Duodenal mucosa (tissue), 2 donors: Measurements from ENCODE around the gene CST3.

Experiments used
- H3K27ac ChIP-seq: one replicate; pipeline ENCODE4 v1.7.0; 2013; ENCODE audit warnings: low read depth, low read length
- H3K27me3 ChIP-seq, 2 donors: one replicate each; pipeline ENCODE4 v1.7.0; 2013; ENCODE audit warnings: low read length in 2 of 2, control low read depth in 1 of 2; ENCODE audit not compliant: insufficient read depth in 2 of 2, control insufficient read depth in 1 of 2
- H3K36me3 ChIP-seq, 2 donors: one replicate each; pipeline ENCODE4 v1.7.0; 2013; ENCODE audit warnings: low read length in 2 of 2, control low read depth in 1 of 2; ENCODE audit not compliant: insufficient read depth in 2 of 2, control insufficient read depth in 1 of 2
- H3K4me1 ChIP-seq, 2 donors: one replicate each; pipeline ENCODE4 v1.7.0; 2013; ENCODE audit warnings: low read length in 2 of 2, control low read depth in 1 of 2; ENCODE audit not compliant: insufficient read depth in 2 of 2, control insufficient read depth in 1 of 2
- H3K4me3 ChIP-seq, 2 donors: one replicate each; pipeline ENCODE4 v1.7.0; 2013; ENCODE audit warnings: low read length in 2 of 2, low read depth in 1 of 2
- H3K9ac ChIP-seq, 2 donors: one replicate each; pipeline ENCODE4 v1.7.0; 2013; ENCODE audit warnings: low read length in 2 of 2, low read depth in 1 of 2
- H3K9me3 ChIP-seq, 2 donors: one replicate each; pipeline ENCODE4 v1.7.0; 2013; ENCODE audit warnings: low read length in 2 of 2, control low read depth in 1 of 2; ENCODE audit not compliant: control insufficient read depth in 1 of 2

Gene CST3

GRCh38 chr20:23629542-23630391 is 8.0 kb downstream of the CST3 start:
- no peak overlapping the region for H3K9ac ChIP-seq
- no peak overlapping the region for H3K4me3 ChIP-seq
- H3K27me3 ChIP-seq: no peaks in the 10 kb centered on the region
- H3K4me1 ChIP-seq: peaks cover 16 to 32% of the 10 kb centered on the region in 2 donors
- no peak overlapping the region for H3K27ac ChIP-seq
- H3K36me3 ChIP-seq: peaks cover 0 to 28% of the 10 kb centered on the region in 2 donors
- no peaks in the 10 kb centered on the region for H3K9me3 ChIP-seq

DNA sequence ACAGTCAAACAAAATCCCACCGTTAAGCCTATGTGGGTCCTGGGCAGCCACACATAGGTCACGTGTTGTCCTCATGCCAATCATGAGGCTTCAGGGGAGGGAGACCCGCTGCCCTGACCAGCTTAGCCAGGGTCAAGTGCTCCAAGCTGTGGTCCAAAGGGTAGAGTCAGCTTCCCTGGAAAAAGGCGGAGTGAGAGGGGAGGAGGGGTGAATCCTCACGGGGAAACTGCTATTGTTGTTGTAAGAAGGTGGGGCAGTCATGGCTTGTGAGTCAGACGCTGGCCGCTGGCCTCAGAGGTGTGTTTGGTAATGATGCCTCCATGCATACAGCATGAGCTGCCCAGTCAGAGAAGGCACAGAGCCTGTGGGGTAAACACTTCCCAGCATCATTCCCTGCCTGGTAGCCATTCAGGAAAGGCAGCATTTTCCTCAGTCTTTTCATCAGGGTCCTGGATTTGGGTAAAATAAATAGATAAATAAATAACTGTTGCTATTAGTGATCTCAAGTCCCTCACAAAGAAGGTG is 8.7 kb downstream of the CST3 start:
- no peak overlapping the region for H3K9ac ChIP-seq
- no peak overlapping the region for H3K4me3 ChIP-seq
- peaks cover 0 to 22% of the 10 kb centered on the region in 2 donors for H3K36me3 ChIP-seq
- peaks cover 13 to 26% of the 10 kb centered on the region in 2 donors for H3K4me1 ChIP-seq
- H3K27me3 ChIP-seq: no peaks in the 10 kb centered on the region
- H3K9me3 ChIP-seq: no peaks in the 10 kb centered on the region
- no peak overlapping the region for H3K27ac ChIP-seq

GRCh38 chr20:23628402-23629016 is 9.2 kb downstream of the CST3 start:
- Histone ChIP-seq H3K9me3 (no peaks in the 10 kb centered on the region), H3K36me3 (peaks cover 0 to 16% of the 10 kb centered on the region in 2 donors), H3K9ac (no peak overlapping the region), H3K27me3 (no peaks in the 10 kb centered on the region), H3K27ac (no peak overlapping the region), H3K4me3 (no peak overlapping the region), H3K4me1 (peaks cover 13 to 26% of the 10 kb centered on the region in 2 donors)

DNA sequence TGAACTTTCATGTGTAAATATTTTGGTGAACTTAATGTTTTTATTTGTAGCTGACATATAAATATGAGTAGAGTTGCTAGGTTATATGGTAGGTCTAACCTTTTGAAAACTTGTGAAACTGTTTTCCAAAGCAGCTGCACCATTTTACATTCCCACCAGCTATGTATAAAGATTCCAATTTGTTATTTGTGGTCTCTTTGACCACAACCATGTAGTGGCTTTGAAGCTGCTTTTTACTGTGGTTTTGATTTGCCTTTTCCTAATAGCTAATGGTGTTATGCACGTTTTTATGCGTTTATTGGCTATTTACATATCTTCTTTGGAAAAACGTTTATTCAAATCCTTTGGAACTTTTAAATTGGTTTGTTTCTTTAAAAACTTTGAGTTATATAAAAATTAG is 10.3 kb downstream of the CST3 start:
- H3K9me3 ChIP-seq: no peaks in the 10 kb centered on the region
- H3K27me3 ChIP-seq: no peaks in the 10 kb centered on the region
- H3K27ac ChIP-seq: no peak overlapping the region
- no peak overlapping the region for H3K4me3 ChIP-seq
- H3K36me3 ChIP-seq: peaks cover 0 to 6% of the 10 kb centered on the region in 2 donors
- H3K9ac ChIP-seq: no peak overlapping the region
- H3K4me1 ChIP-seq: peaks cover 19 to 26% of the 10 kb centered on the region in 2 donors

DNA sequence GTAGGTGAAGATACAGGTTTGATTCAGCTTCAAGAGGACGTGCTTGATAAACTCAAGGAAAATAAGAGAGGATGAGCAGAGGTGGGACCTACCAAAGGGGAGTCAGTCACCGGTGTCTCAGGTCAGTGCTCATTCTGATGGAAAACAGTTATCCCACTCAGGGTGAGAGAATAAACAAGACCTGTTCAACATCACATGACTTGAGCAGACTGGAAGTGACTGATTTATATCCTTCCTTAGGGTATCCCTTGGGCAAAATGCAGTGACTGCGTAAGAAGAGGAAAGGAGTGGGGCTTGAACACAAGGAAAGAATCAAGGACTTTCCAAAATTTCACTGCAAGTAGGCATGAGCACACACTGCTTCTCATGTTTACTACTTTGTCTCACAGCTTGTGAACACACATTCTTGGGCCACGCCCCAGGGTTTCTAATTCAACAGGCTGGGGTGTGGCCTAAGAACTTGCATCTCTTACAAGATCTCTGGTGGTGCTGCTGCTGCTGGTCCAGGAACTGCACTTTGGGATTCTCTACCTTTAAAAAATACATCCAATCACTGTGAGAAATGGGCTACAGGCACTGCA is 11.6 kb downstream of the CST3 start:
- H3K27ac ChIP-seq: no peak overlapping the region
- no peaks in the 10 kb centered on the region for H3K27me3 ChIP-seq
- H3K36me3 ChIP-seq: no peaks in the 10 kb centered on the region
- H3K4me3 ChIP-seq: no peak overlapping the region
- no peaks in the 10 kb centered on the region for H3K9me3 ChIP-seq
- no peak overlapping the region for H3K9ac ChIP-seq
- H3K4me1 ChIP-seq: peaks cover 22 to 26% of the 10 kb centered on the region in 2 donors

- H3K9ac ChIP-seq: no peak overlapping the region
- no peak overlapping the region for H3K27ac ChIP-seq
- no peaks in the 10 kb centered on the region for H3K36me3 ChIP-seq
- H3K27me3 ChIP-seq: no peaks in the 10 kb centered on the region
- H3K9me3 ChIP-seq: no peaks in the 10 kb centered on the region
- H3K4me3 ChIP-seq: no peak overlapping the region
- H3K4me1 ChIP-seq: peaks cover 22 to 26% of the 10 kb centered on the region in 2 donors
Measured at GRCh38 chr20:23625236-23625964, 12.4 kb downstream of the CST3 start.

GRCh38 chr20:23624324-23624691 is 13.4 kb downstream of the CST3 start:
- no peak overlapping the region for H3K27ac ChIP-seq
- H3K27me3 ChIP-seq: no peaks in the 10 kb centered on the region
- peaks cover 16% of the 10 kb centered on the region in 2 donors for H3K4me1 ChIP-seq
- no peaks in the 10 kb centered on the region for H3K36me3 ChIP-seq
- H3K9me3 ChIP-seq: no peaks in the 10 kb centered on the region
- H3K9ac ChIP-seq: no peak overlapping the region
- no peak overlapping the region for H3K4me3 ChIP-seq

GRCh38 chr20:23623666-23624323 is 14.0 kb downstream of the CST3 start:
- no peak overlapping the region for H3K27ac ChIP-seq
- peaks cover 11% of the 10 kb centered on the region in 2 donors for H3K4me1 ChIP-seq

DNA sequence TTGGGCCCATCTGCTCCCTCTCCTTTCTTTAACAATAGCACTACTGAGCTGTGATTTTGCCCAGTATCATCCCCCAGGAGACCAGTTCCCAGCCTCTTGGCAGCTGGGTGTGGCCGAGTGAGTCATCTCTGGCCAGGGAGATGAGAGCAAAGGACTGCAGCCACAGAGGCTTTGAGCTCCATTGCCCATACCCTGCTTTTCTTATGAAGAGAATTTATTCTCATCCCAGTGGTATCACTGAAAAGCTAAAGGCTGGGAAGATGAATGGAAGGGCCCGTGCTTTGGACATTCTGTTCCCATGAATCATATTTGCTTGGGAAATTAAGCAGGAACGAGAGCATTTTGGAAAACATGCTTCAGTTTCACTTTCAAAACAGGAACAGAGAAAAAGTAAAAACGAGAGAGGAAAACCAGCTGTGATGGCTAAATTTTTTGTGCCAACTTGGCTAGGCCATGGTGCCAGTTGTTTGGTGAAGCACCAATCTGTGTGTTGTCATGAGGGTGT is 14.9 kb downstream of the CST3 start:
- H3K4me1 ChIP-seq: peaks cover 7 to 9% of the 10 kb centered on the region in 2 donors
- H3K4me3 ChIP-seq: peak overlapping the region; percentile 54 to 69
- no peaks in the 10 kb centered on the region for H3K27me3 ChIP-seq
- H3K27ac ChIP-seq: peak overlapping the region; percentile 52
- H3K36me3 ChIP-seq: no peaks in the 10 kb centered on the region
- H3K9me3 ChIP-seq: no peaks in the 10 kb centered on the region
- H3K9ac ChIP-seq: peak overlapping the region in 1 of 2 donors; percentile 51

More at GRCh38 chr20:23623666-23624323, 14.0 kb downstream of the CST3 start:
- H3K36me3 ChIP-seq: no peaks in the 10 kb centered on the region
- H3K9me3 ChIP-seq: no peaks in the 10 kb centered on the region
- H3K9ac ChIP-seq: no peak overlapping the region
- no peaks in the 10 kb centered on the region for H3K27me3 ChIP-seq
- no peak overlapping the region for H3K4me3 ChIP-seq
